HAP-1 (cell line): ENCODE measurements around the gene BRIP1.
"Not testable (repeated sequence)": the region's sequence is repeated elsewhere in the genome, so short reads cannot be mapped to it uniquely, and the experiment has no call there.

ENCODE experiments used
- DNase-seq, 2 experiments: peaks; one replicate each; pipeline ENCODE4 v3.0.0-alpha.2; 2016 to 2020; ENCODE audit warnings: low spot score in 2 of 2
- H3K27me3 ChIP-seq: fragments of 250-450 bp; sonication (Bioruptor Pico); 2 replicates; pipeline ENCODE4 v1.5.1; 2020; ENCODE audit warnings: low read depth, mild to moderate bottlenecking, moderate library complexity
- H3K36me3 ChIP-seq: fragments of 250-450 bp; sonication (Bioruptor Pico); replicated peaks from 2 replicates; pipeline ENCODE4 v1.5.1; 2020; ENCODE audit warnings: mild to moderate bottlenecking
- H3K4me1 ChIP-seq: fragments of 250-450 bp; sonication (Bioruptor Pico); 2 replicates; pipeline ENCODE4 v1.5.1; 2020; ENCODE audit warnings: mild to moderate bottlenecking
- H3K4me3 ChIP-seq: fragments of 250-450 bp; sonication (Bioruptor Pico); 2 replicates; pipeline ENCODE4 v1.5.1; 2020; ENCODE audit warnings: mild to moderate bottlenecking, moderate library complexity
- H3K9me3 ChIP-seq: fragments of 250-450 bp; sonication (Bioruptor Pico); 2 replicates; pipeline ENCODE4 v1.5.1; 2020; ENCODE audit warnings: mild to moderate bottlenecking, moderate library complexity
- in situ Hi-C: fragments of 300-500 bp; cut with MboI; formaldehyde crosslinking; loops from 3 replicates; pipeline ENCODE4 v1.14.3; 2020; ENCODE audit warnings: low sequenced_read_pairs, inconsistent platforms, mixed read lengths

BRIP1 gene

DNA sequence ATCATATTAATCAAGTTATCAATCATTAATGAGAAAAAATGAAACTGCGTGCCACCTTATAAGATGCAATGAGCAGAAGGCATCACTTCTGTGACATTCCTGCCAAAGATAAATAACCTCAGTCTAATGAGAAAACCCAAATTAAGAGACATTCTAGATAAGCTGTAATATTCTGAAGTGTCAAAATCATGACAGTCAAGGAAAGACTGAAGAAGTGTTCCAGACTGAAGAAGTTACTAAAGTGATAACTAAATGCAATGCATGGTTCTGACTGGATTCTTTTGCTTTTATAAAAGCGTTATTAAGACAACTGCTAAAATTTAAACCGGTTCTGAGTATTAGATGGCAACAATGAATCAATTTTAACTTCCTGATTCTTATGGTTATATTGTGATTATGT lies 30.9 kb downstream of the BRIP1 start:
- H3K4me1 ChIP-seq: peaks cover 18% of the 10 kb centered on the region
- peaks cover 9% of the 10 kb centered on the region; the same call in 1 of the 2 replicates for H3K36me3 ChIP-seq
- no peaks in the 10 kb centered on the region for H3K27me3 ChIP-seq
- no peak overlapping the region for H3K4me3 ChIP-seq
- no peak for DNase-seq
- H3K9me3 ChIP-seq: no peaks in the 10 kb centered on the region; the same call in 1 of the 2 replicates
- in situ Hi-C loops: no loop called here

DNA sequence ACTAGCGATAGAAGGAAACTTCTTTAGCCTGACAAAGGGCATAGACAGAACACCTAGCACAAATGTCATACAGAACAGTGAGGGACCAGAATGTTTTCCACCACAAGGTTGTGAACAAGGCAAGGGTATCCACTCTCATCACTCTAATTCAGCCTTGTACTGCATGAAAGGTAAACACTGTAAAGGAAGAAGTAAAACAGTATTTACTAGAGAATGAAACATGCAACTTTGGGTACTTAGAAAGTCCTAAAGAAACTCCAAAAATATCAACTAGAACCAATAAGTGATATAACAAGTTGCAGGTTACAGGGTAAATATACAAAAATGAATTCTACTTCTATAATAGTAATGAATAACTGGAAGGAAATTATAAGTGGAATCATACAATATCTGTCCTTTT lies 32.2 kb downstream of the BRIP1 start:
- Histone ChIP-seq H3K36me3 (peaks cover 14% of the 10 kb centered on the region; the same call in 1 of the 2 replicates), H3K4me1 (peaks cover 23% of the 10 kb centered on the region), H3K4me3 (no peak overlapping the region), H3K27me3 (no peaks in the 10 kb centered on the region), H3K9me3 (no peaks in the 10 kb centered on the region; the same call in 1 of the 2 replicates)
- no peak for DNase-seq
- in situ Hi-C loops: no loop called here

DNA sequence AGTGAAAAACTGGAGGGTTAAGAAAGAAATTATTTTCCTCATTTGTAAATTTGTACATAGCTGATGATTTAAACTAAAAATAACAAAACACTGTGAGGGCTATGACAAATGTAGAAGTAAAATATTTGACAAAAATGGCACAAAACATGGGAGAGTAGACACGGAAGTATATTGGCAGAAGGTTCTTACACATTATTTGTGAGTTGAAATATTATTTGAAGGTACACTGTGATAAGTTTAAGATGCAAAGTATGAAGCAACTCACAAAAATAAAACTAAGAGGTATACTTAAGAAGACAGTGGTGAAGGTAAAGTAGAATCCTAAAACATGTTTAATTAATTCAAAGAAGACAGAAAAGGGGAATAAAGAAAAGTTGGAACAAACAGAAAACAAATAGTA lies 34.6 kb downstream of the BRIP1 start:
- no peak for DNase-seq
- in situ Hi-C loops: no loop called here
- no peaks in the 10 kb centered on the region for H3K27me3 ChIP-seq
- H3K36me3 ChIP-seq: peaks cover 14% of the 10 kb centered on the region
- no peak overlapping the region for H3K4me3 ChIP-seq
- H3K9me3 ChIP-seq: no peaks in the 10 kb centered on the region; the same call in 1 of the 2 replicates
- peaks cover 17% of the 10 kb centered on the region for H3K4me1 ChIP-seq

DNA sequence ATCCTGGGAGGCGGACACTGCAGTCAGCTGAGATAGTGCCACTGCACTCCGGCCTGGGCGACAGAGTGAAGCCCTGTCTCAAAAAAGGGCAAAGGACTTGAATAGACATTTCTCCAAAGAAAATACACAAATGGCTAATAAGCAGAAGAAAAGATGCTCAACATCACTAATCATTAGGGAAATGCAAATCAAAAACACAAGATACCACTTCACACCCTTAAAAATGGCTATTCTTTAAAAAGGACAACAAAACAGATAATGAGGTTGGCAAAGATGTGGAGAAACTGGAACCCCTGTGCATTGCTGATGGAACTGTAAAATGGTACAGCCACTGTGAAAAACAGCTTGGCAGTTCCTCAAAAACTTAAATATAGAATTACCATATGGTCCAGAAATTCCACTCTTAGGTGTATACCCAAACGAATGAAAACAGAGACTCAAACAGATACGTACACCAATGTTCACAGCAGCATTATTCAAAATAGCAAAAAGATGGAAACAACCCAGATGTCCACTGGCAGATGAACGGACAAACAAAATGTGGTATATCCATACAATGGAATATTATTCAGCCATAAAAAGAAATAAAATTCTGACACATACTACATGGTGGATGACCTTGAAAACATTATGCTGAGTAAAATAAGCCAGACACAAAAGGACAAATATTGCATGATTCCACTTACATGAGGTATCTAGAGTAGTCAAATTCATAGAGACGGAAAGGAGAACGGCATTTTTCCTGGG lies 35.5 kb downstream of the BRIP1 start:
- in situ Hi-C loops: no loop called here
- H3K36me3 ChIP-seq: peaks cover 14% of the 10 kb centered on the region

DNA sequence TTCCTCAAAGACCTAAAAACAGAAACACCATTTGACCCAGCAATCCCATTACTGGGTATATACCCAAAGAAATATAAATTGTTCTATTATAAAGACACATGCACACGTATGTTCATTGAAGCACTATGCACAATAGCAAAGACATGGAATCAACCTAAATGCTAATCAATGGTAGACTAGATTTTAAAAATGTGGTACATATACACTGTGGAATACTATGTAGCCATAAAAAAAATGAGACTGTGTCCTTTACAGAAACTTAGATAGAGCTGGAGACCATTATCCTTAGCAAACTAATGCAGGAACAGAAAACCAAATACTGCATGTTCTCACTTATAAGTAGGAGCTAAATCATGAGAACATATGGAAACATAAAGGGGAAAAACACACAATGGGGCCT lies 36.5 kb downstream of the BRIP1 start:
- H3K4me3 ChIP-seq, in situ Hi-C loops, H3K4me1 ChIP-seq, H3K27me3 ChIP-seq, H3K9me3 ChIP-seq, DNase-seq: not testable (repeated sequence)
- peaks cover 14% of the 10 kb centered on the region for H3K36me3 ChIP-seq

More for the DNA sequence above, 35.5 kb downstream of the BRIP1 start:
- Histone ChIP-seq H3K9me3 (no peaks in the 10 kb centered on the region; the same call in 1 of the 2 replicates), H3K4me3 (no peak overlapping the region), H3K27me3 (no peaks in the 10 kb centered on the region), H3K4me1 (peaks cover 10% of the 10 kb centered on the region)
- DNase-seq: no peak

DNA sequence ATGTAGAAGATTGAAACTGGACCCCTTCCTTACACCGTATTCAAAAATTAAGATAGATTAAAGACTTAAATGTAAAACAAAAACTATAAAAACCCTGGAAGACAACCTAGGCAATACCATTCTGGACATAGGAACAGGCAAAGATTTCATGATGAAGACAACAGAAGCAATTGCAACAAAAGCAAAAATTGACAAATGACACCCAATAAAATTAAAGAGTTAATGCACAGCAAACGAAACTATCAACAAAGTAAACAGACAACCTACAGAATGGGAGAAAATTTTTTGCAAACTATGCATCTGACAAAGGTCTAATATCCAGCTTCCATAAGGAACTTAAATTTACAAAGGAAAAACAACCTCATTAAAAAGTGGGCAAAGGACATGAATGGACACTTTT lies 37.1 kb downstream of the BRIP1 start:
- in situ Hi-C loops, H3K9me3 ChIP-seq, DNase-seq, H3K27me3 ChIP-seq, H3K4me1 ChIP-seq, H3K4me3 ChIP-seq: not testable (repeated sequence)
- peaks cover 16% of the 10 kb centered on the region for H3K36me3 ChIP-seq

DNA sequence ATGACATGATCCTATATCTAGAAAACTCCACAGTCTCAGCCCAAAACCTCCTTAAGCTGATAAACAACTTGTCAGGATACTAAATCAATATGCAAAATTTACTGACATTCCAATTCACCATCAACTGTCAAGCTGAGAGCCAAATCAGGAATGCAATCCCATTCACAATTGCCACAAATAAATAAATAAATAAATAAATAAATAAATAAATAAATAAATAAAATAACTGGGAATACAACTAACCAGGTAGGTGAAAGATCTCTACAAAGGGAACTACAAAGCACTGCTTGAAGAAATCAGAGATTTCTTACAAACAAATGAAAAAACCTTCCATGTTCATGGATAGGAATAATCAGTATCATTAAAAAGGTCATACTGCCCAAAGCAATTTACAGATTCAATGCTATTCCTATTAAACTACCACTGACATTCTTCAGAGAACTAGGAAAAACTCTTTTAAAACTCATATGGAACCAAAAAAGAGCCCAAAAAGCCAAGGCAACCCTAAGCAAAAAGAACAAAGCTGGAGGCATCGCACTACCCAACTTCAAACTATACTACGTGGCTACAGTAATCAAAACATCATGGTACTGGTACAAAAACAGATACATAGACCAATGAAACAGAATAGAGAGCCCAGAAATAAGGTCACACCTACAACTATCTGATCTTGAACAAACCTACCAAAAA lies 37.7 kb downstream of the BRIP1 start:
- no peaks in the 10 kb centered on the region for H3K27me3 ChIP-seq
- peaks cover 19% of the 10 kb centered on the region for H3K36me3 ChIP-seq
- in situ Hi-C loops: no loop called here
- H3K9me3 ChIP-seq: no peaks in the 10 kb centered on the region; the same call in 1 of the 2 replicates
- H3K4me3 ChIP-seq: no peak overlapping the region
- DNase-seq: no peak
- H3K4me1 ChIP-seq: peaks cover 5% of the 10 kb centered on the region

DNA sequence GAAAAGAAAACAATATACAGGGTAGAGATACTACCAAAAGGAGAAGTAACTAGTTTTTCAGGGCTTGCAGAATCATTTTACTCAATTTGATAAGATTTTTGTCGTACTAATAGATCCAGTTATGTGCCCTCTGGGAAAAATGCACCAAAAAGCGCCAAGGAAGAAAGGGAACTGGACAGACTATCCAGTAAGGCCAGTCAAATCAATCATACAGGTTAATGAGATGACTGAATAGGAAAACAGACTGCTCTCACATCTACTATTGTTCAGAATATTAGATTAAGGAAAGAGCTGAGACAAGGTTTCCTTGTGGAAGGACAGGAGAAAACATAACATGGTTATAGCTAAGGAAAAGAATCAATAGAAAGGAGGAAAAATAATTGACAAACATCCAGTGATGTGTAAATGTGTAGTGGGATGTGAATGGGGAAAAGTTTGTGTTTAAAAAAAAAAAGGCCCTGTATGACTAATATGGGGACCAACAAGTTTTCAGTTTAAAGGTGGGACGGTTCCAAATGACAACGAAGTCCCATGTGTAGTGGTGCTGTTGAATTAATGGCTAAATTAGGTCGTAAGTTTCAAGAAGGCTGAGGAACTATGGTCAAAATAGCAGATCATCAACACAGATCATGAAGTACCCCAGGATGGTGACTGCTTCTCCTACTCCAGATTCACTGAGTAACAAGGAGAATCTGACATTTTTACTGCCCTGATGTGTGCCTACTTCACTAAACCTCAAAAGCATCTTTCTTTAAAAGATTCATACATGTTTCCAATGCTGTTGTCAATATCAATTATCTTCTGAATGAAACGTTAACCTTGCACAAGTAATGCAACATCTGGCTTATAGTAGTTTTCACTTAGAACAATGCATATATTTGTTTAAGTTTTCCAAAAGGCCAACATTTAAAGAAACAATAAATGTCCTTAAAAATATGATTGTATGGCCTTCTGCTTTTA lies 40.7 kb downstream of the BRIP1 start:
- in situ Hi-C loops: no loop called here
- H3K36me3 ChIP-seq: peaks cover 10% of the 10 kb centered on the region
- H3K9me3 ChIP-seq: no peaks in the 10 kb centered on the region
- H3K27me3 ChIP-seq: no peaks in the 10 kb centered on the region
- H3K4me1 ChIP-seq: peaks cover 5% of the 10 kb centered on the region
- no peak overlapping the region for H3K4me3 ChIP-seq
- DNase-seq: no peak

DNA sequence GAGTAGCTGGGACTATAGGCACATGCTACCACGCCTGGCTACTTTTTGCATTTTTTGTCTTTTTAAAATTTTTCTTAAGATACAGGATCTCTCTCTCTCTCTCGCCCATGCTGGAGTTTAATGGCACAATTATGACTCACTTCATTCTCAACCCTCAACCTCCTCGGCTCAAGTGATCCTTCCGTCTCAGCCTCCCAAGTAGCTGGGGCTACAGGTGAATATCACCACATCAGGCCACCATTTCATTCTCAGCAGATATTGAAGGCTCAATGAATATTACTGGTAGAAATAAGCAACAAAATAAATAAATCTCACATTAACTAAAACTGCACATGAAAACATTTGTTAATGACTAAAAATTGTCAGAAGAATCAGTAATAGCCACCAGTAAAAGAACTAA lies 41.7 kb downstream of the BRIP1 start:
- H3K9me3 ChIP-seq: no peaks in the 10 kb centered on the region
- in situ Hi-C loops: no loop called here
- H3K36me3 ChIP-seq: peaks cover 5% of the 10 kb centered on the region
- no peak for DNase-seq
- H3K4me3 ChIP-seq: no peak overlapping the region
- H3K4me1 ChIP-seq: peaks cover under 1% of the 10 kb centered on the region
- no peaks in the 10 kb centered on the region for H3K27me3 ChIP-seq

DNA sequence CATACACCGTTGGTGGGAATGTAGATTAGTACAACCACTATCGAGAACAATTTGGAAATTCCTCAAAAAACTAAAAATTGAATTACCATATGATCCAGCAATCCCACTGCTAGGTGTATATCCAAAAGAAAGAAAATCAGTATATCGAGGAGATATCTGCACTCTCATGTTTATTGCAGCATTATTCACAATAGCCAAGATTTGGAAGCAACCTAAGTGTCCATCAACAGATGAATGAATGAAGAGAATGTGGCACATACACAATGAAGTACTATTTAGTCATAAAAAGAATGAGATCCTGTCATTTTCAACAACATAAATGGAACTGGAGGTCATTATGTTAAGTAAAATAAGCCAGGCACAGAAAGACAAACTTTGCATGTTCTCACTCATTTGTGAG lies 44.1 kb downstream of the BRIP1 start:
- H3K27me3 ChIP-seq, H3K4me3 ChIP-seq, in situ Hi-C loops, H3K36me3 ChIP-seq, H3K4me1 ChIP-seq, H3K9me3 ChIP-seq, DNase-seq: not testable (repeated sequence)

DNA sequence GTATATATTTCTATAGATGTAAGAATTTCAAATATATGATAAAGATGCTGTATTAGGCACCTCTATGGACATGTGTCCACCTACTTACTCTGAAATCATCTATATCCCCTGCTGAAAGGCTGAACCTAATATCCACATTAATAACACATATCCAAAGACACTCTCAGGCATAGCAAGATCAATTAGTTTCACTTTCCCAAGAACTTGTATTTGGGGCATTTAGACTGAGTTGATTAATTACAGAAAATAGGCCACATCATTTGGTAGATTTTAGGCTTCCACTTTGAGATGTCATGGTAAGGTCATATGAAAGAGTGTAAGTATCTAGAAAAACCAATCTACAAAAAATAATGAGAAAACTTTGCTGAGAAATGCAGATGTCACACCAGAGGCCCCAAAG lies 45.1 kb downstream of the BRIP1 start:
- peaks cover 8% of the 10 kb centered on the region for H3K36me3 ChIP-seq
- H3K4me3 ChIP-seq: no peak overlapping the region
- H3K9me3 ChIP-seq: no peaks in the 10 kb centered on the region
- H3K4me1 ChIP-seq: no peaks in the 10 kb centered on the region
- DNase-seq: no peak
- in situ Hi-C loops: no loop called here
- H3K27me3 ChIP-seq: no peaks in the 10 kb centered on the region

DNA sequence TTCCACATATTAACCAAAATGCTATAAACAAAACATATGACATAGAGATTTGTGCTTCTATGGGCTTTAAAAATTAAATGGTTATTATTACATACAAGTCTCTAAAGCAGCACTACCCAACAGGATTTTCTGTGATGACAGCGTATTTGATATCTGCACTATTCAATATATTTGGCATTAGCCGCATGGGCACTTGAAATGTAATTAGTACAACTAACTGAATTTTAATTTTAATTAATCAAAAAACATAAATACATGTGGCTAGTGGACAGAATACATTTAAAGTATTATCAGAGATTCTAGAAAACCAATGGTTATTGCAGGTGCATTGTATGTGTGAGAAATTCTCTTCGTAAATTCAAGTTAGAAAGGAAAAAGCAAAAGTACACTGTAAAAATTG lies 45.9 kb downstream of the BRIP1 start:
- Histone ChIP-seq H3K4me3 (no peak overlapping the region), H3K9me3 (no peaks in the 10 kb centered on the region), H3K4me1 (no peaks in the 10 kb centered on the region), H3K27me3 (no peaks in the 10 kb centered on the region), H3K36me3 (peaks cover 8% of the 10 kb centered on the region)
- DNase-seq: no peak
- in situ Hi-C loops: no loop called here

DNA sequence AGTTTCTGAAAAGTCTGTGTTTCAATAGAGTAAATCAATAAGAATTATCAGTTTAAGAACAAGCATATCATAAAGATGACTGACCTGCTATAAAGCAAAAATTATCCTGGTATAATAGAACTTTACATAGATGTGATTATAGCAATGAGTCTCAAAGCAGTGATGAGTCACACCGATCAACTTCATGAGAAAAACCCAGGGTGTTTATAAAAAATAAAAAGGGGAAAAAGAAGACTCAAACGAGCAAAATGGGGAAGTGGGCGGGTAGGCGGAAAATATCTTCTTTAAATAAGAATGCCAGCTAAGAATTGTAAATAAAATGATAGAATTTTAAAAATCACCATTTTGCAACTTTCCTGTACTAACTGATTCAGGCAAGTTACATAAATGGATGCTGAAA lies 46.8 kb downstream of the BRIP1 start:
- no peak for DNase-seq
- H3K4me3 ChIP-seq: no peak overlapping the region
- no peaks in the 10 kb centered on the region for H3K27me3 ChIP-seq
- H3K4me1 ChIP-seq: no peaks in the 10 kb centered on the region
- H3K9me3 ChIP-seq: no peaks in the 10 kb centered on the region
- in situ Hi-C loops: no loop called here
- H3K36me3 ChIP-seq: peaks cover 8% of the 10 kb centered on the region
